ENCODE measurements around the gene RBM41. TPM values are rescaled to one million over a fixed set of nuclear protein-coding genes. Genes with fewer than 3 reads are reported as not detected.

Gene RBM41
- total RNA-seq (2022; extraction: Qiagen RNA extraction): 7.1 to 11.0 TPM (median 9.4 TPM) in 5 replicates

DNA sequence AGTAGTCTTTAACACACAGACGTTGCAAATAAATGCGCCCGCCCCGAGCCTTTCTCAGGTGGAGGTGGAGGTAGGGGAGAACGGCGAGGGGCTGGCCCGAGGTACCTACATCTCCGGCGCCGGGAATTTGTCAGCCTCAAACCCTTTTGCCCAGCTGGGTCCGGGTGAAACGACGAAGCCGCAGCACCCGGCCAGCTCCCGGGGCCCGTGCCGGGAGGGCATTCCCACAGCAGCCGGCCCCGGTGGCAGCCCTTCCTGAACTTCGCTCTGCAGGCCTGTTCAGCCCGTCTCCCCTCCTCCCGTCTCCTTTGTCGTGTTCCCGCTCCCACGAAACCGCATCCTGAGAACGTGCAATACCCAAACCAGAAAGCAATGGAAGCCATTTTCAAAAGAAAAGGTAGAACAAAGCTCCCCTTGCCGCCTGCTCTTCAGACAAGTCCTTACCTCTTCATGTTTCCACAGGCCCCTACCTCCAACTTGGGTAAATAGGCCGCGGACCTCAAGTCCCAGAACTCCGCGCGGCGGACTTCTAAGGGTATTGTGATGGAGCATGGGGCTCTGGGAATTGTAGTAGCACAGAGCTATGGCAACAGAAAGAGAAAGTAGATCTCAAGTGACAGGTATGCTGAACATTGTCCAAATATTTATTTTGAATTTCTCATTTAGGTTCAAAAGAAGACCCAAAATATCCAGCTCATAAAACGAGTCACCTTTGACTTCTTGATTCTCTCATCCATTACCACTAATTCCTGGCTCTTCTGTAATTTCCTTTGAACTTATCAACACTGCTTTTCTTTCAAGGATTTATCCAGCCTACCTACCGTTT lies at the start of gene RBM41:
RBM41 (minus strand) TSS at position 501 of the 826 bp plus-strand sequence; CDS start at position 452, 49 bp downstream.

Other genes starting within 250 kb of the RBM41 start
- gene RIPPLY1, start 215.5 kb downstream of the RBM41 start, total RNA-seq (2022; extraction: Qiagen RNA extraction): 0.10 to 0.12 TPM in 2 of 5 replicates, not detected in the others
- 5.8 to 7.4 TPM (median 7.3 TPM) in 5 replicates for gene CLDN2, start 198.4 kb downstream of the RBM41 start, total RNA-seq (2022; extraction: Qiagen RNA extraction)
- 28.7 to 42.6 TPM (median 30.1 TPM) in 5 replicates for gene MORC4, start 118.6 kb downstream of the RBM41 start, total RNA-seq (2022; extraction: Qiagen RNA extraction)
- 13.4 to 17.9 TPM (median 13.9 TPM) in 5 replicates for gene NUP62CL, start 87.6 kb upstream of the RBM41 start, total RNA-seq (2022; extraction: Qiagen RNA extraction)
- gene DNAAF6, start 87.8 kb upstream of the RBM41 start, total RNA-seq (2022; extraction: Qiagen RNA extraction): not detected in 5 replicates